ENCODE data around the gene TBC1D14.

DNA sequence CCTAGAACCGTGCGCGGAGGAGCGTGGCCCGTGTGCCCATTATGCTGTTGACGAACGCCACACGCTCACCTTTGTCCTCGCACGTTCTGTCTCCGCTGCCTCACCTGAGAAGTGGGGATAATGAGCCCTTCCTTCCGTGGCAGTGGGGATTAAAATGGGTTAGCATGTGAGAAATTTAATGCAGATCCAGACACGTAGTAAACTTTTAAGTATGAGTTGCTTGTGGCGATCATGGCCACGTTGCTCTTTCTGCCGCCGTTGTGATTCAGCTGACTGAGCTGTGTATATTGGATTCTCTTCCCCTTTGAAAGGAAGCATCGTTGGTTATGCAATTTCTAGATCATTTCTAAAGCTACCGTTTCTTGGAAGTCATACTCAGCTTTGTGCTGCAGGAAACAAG is 16.5 kb downstream of the TBC1D14 start:
- TF ChIP-seq, protein P1, sequence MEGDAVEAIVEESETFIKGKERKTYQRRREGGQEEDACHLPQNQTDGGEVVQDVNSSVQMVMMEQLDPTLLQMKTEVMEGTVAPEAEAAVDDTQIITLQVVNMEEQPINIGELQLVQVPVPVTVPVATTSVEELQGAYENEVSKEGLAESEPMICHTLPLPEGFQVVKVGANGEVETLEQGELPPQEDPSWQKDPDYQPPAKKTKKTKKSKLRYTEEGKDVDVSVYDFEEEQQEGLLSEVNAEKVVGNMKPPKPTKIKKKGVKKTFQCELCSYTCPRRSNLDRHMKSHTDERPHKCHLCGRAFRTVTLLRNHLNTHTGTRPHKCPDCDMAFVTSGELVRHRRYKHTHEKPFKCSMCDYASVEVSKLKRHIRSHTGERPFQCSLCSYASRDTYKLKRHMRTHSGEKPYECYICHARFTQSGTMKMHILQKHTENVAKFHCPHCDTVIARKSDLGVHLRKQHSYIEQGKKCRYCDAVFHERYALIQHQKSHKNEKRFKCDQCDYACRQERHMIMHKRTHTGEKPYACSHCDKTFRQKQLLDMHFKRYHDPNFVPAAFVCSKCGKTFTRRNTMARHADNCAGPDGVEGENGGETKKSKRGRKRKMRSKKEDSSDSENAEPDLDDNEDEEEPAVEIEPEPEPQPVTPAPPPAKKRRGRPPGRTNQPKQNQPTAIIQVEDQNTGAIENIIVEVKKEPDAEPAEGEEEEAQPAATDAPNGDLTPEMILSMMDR (conservative IDR thresholded peaks at IDR 0.05; ENCODE audit: low read depth, low read length): no peak
- TF ChIP-seq EZH2 (IDR thresholded peaks at IDR 0.05; ENCODE audit: borderline replicate concordance, low read depth, low read length, poor library complexity, severe bottlenecking): no peak
